NCI-H226 (cell line): ENCODE data around the gene BACH2.

Experiments used
- DNase-seq: peaks from one replicate; pipeline ENCODE4 v3.0.0-alpha.2; 2015

BACH2 gene

DNA sequence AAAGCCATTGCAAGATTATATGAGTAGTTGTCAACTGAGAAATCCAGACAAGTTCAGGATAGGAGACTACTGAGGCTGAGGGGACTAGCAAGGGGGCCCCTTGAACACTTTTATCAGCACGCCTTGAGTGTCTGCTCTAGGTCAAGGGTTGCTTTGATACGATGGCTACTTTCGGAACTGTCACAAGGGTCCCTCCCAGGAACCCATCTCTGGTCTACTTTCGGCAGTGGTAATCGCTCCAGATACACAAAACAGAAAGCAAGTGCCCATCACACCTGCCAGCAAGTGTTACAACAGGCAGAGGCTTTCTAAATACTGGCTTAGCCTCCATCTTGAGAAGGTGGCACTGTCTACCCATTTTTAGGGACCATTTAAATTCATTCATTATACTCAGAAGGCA is 341.3 kb downstream of the BACH2 start:
- no peak for DNase-seq

- DNase-seq, result no peak
Observed at GRCh38 chr6:89954721-89955148, 341.9 kb downstream of the BACH2 start.

GRCh38 chr6:89952686-89953085 is 344.0 kb downstream of the BACH2 start:
- DNase-seq, result peak; percentile 77

- DNase-seq, result no peak
Observed at GRCh38 chr6:89952105-89952671, 344.5 kb downstream of the BACH2 start.

DNA sequence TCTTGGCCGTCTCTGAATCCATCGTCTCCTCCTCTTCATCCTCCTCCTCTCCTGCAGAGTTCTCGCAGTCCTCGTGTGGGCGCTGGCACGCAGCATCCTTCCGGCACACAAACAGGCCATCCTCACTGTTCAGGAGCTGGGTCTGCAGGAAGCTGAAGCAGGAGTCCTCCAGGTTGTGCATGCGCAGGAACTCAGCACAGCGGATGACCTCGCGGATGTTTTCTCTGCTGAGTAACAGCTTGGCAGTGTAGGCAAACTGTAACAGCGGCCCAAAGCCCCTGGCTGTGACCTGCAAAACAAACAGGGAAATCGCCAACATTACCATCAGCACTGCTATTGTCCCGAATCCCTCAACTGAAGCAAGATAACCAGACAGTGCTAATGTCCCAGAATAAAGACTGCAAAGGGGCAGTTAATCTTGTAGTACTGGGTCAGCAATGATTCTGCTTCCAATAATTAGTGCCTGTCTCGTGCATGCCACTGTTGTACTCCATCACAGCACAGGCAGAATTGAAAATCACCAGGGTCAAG is 345.0 kb downstream of the BACH2 start:
- peak; percentile 88 for DNase-seq

GRCh38 chr6:89950879-89951391 is 345.7 kb downstream of the BACH2 start:
- DNase-seq, result peak; percentile 99

DNA sequence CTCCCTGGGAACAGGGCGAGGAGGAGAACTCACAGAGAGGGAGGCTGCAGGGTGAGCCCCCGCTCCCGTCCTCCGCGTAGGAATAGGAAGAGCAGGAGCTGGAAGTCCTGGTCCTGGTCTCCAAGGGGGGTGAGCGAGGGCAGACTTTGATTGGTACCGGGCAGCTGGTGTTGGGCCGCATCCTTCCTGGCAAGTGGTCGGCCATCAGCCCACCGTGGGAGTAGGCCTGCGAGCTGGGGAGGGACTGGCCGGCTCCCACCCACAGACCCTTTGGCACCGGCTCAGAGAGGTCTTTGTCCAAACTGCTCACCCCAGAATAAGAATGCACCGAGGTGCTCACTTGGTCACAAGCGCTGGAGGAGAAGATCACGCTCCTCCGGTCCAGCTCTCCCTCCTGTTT is 346.2 kb downstream of the BACH2 start:
- no peak for DNase-seq

- no peak for DNase-seq
Observed at GRCh38 chr6:89948876-89949275, 347.8 kb downstream of the BACH2 start.

DNA sequence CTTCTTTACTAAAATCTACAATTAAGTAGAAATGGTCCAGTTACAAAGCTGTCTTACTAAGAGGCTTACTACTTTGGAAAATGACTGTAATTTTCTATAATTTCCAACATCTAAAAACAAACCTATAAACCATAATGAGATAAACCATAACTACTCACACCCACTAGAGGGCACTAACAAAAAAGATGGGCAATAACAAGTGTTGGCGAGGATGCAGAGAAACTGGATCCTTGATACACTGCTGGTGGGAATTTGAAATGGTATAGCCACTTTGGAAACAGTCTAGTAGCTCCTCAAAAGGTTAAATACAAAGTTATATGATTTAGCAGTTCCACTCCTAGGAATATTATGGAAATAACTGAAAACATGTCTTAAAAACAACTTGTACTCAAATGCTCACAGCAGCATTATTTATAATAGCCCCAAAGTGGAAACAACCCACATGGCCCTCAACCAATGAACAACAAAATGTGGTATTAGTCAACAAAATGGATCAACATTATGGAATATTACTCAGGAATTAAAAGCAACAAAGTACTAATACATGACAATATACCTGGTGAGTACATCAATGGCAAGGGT is 351.7 kb downstream of the BACH2 start:
- peak; percentile 24 for DNase-seq

GRCh38 chr6:89944181-89944755 is 352.4 kb downstream of the BACH2 start:
- DNase-seq, result no peak

GRCh38 chr6:89942601-89943000 is 354.0 kb downstream of the BACH2 start:
- DNase-seq, result no peak

DNA sequence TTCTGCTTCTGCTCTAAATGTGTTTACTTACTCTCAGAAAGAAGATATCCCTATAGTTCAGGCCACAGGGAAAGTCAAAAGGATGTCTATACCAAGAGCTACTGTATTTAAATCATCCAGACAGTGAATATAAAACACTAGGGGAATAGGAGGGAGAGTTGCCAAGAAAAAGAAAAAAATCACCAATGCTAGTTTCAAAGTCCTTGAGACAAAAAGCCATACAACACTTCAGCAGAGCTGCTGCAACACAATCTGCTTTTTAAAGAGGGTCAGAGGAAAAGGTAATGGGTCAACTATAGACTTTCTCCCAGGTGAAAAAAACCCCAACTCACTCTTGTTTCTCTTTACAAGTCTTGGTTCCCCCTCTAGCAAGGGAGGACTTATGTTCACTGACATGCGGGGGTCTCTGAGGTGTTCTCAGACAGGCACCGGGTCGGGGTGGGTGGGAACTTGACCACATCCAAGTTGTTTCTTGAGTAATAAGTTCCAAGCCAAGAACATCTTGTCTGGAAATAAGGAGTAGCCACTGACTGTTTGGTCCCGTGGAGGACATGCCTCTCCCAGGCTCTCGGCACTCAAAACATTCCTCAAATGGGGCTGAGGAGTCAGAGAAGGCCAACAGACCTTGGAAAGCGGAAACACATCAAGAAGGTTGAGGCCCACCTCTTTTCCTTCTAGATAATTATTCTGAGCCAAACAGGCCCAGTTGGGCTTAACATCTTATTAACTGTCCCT is 354.7 kb downstream of the BACH2 start:
- no peak for DNase-seq

DNA sequence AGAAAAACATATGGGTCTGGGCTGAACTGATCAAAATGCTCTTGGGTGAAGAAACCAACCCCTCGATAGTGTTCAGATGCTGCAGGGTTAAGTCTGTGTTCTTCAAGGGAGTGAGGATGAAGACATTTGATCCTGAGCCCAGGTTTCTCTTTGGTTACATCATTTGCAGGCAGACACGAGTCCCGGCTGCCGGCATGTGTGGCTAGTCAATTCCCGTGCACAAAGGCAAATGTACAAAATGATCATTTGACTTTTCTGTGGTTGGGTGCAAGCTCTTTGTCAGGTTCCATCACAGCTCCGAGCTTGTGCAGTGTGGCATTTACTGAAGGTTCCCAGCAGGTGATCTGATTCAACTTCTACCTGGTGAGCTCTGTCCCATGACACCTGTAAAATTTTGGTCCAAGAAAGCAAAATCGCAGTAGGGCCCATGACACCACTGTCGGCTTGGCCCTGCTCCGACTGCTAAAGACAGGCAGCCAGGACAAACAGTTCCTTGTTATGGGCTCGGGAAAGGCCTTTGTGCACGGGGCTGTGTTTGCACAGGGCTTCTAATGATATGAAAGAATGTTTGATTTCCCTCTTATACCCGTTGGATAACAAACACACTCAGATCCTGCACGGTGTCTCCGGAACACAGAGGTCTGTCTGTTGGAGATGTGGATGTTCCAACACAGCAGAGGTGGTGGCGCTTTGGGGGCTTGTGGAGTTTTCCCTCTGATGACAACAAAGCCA is 355.4 kb downstream of the BACH2 start:
- DNase-seq, result no peak

DNA sequence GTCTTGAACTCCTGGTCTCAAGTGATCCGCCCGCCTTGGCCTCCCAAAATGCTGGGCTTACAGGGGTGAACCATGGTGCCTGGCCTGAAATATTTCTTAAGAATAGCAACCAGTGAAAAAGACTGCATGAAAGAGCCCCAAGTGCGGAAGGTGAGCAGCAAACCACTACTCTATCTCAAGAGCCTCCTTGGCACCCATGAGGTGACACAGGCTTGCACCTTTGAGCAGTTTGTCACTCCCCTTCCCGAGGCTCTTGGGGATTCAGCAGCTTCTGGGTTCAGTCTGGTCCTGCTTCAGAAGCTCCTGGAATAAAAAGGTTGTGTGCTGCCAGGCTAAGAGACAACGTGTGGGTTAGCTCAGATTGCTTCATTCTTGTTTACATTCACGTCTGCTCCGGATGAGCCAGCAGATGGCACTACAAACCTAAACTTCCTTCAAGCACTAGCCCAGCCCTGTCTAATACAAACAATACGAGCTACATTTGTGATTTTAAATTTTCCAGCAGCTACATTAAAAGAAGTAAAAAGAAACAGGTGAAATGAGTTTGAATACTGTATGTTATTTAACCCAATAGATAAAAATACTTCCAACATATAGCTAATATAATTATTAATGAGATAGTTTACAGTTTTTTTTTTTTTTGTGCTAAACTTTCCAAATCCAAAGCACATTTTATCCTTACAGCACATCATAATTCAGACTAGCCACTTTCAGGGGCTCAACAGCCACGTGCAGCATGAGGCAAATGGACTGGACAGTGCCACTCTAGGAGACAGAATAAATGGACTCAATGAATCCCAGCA is 356.2 kb downstream of the BACH2 start:
- DNase-seq, result peak; percentile 55

GRCh38 chr6:89939144-89939543 is 357.5 kb downstream of the BACH2 start:
- no peak for DNase-seq

- no peak for DNase-seq
Observed at GRCh38 chr6:89938014-89938413, 358.6 kb downstream of the BACH2 start.

DNA sequence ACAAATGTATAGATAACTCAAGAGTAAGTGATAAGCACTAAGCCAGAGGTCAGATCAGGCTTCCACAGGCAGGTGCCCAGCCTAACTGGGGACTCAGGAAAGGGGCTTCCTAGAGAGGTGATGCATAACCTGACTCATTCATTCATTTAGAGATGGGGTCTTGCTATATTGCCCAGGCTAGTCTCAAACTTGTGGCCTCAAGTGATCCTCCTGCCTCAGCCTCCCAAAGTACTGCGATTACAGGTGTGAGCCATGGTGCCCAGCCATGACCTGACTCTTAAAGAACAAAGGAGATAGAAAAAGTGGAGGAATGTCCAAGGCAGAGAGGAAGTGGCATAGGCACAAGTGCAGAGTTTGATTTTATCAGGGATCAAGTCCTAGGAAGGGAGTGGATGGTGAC is 360.5 kb downstream of the BACH2 start:
- DNase-seq, result no peak

DNA sequence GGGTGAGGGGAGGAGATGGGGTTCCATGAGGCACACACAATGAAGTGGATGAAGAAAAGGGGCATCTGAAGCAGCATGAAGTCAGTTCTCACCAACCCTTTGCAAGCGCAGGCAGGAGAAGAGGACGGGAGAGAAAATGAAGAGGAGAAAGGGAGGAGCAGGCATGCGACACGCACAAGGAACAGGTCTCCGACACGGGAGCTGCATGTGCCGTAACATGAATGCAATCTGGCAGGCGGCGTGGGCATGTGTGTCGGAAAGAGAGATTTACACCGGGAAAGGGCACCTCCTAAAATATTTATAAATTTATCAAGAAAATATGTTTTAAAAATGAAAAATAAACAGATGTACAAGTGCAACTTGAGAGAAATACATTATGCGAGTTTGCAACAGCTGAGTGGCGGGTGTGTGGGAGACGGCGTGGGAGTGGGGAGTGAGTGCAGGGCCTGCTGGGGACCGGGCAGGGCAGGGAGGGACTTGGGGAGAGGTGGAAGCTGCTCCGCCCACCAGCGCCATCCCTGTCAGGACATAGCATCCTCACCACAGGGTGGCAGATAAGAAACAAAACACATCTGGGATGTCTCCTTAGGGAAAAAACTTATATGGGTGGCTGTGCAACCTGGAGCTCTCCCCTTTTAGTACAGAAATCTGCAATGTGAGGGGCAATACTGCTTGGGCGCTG is 361.8 kb downstream of the BACH2 start:
- no peak for DNase-seq

GRCh38 chr6:89932245-89932802 is 364.3 kb downstream of the BACH2 start:
- no peak for DNase-seq

DNA sequence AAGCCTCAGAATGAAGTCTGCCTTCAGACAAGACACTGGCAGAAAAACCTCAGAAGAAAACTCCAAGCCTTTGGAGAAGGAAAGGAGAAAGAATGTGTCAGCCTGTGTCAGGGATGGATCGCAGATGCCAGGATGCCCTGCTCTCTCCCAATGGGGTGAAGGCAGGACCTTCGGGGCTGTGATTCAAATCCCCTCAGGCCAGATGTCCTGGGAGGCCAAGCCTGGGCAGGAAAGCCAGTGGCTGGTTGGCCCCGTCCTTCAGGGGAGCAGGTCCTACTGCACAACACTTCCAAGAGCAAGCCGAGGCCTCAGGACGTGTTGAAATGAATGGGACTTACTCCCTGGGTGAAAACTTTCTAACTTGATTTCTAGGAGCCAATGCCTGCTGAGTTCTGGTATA is 365.9 kb downstream of the BACH2 start:
- no peak for DNase-seq

- DNase-seq, result peak; percentile 34
Observed at GRCh38 chr6:89928604-89929003, 368.0 kb downstream of the BACH2 start.
